DMS 273 treated with DMSO at 0.1 percent for 48 hours (cell line): Measurements from ENCODE around the gene DNAAF8.

Experiments used
- DNase-seq: peaks from one replicate; lab custom pipeline; 2025; lab: John Stamatoyannopoulos, UW

The DNAAF8 gene

GRCh38 chr16:4695473-4696171, 38.7 kb upstream of the DNAAF8 start:
- DNase-seq = no peak

- no peak for DNase-seq
These were observed 38.0 kb upstream of the DNAAF8 start for GRCh38 chr16:4696172-4696904.

- DNase-seq = no peak
These were observed 37.2 kb upstream of the DNAAF8 start for GRCh38 chr16:4696905-4697847.

- DNase-seq = no peak
These were observed 36.5 kb upstream of the DNAAF8 start for GRCh38 chr16:4697848-4698291.

GRCh38 chr16:4698321-4699045, 35.9 kb upstream of the DNAAF8 start:
- DNase-seq = no peak

GRCh38 chr16:4699046-4699556, 35.2 kb upstream of the DNAAF8 start:
- no peak for DNase-seq

GRCh38 chr16:4700380-4700996, 33.8 kb upstream of the DNAAF8 start:
- DNase-seq = no peak

GRCh38 chr16:4700997-4701743, 33.2 kb upstream of the DNAAF8 start:
- no peak for DNase-seq

GRCh38 chr16:4701791-4702465, 32.4 kb upstream of the DNAAF8 start:
- no peak for DNase-seq

GRCh38 chr16:4702466-4702808, 31.9 kb upstream of the DNAAF8 start:
- no peak for DNase-seq

GRCh38 chr16:4703906-4704305, 30.4 kb upstream of the DNAAF8 start:
- DNase-seq = no peak

- no peak for DNase-seq
These were observed 29.8 kb upstream of the DNAAF8 start for GRCh38 chr16:4704491-4704890.

GRCh38 chr16:4704913-4705312, 29.4 kb upstream of the DNAAF8 start:
- no peak for DNase-seq

- DNase-seq = no peak
These were observed 27.5 kb upstream of the DNAAF8 start for GRCh38 chr16:4706871-4707270.

GRCh38 chr16:4709481-4709880, 24.9 kb upstream of the DNAAF8 start:
- DNase-seq = no peak

GRCh38 chr16:4713663-4714501, 20.5 kb upstream of the DNAAF8 start:
- no peak for DNase-seq

- DNase-seq = no peak
These were observed 19.3 kb upstream of the DNAAF8 start for GRCh38 chr16:4714996-4715395.

- DNase-seq = no peak
These were observed 15.9 kb upstream of the DNAAF8 start for GRCh38 chr16:4718466-4718865.
